ENCODE results near the gene ADAM19.

Gene ADAM19

GRCh38 chr5:157575381-157576020 lies at the start of gene ADAM19:
ADAM19 (minus strand) TSS chr5:157575775; CDS start chr5:157575696, 79 bp downstream.
- no peak for TF ChIP-seq CTCF (IDR thresholded peaks at IDR 0.05; ENCODE audit: low read depth, low read length, missing control alignments)
- H3K36me3 ChIP-seq (replicated peaks), result peaks cover 8% of the 10 kb centered on the region
- H3K27ac ChIP-seq, result peak within 1 kb of the TSS; percentile 87

GRCh38 chr5:157624144-157624543 lies 48.6 kb upstream of the ADAM19 start:
- in situ Hi-C loops (cut with HindIII; ENCODE audit: low pct_ligation_motif_present, low sequenced_read_pairs), result no loop called here
- Histone ChIP-seq H3K36me3 (replicated peaks) (no peaks in the 10 kb centered on the region), H3K4me3 (ENCODE audit: low read depth, low read length) (no peak overlapping the region), H3K27me3 (replicated peaks) (no peaks in the 10 kb centered on the region), H3K27ac (no peak overlapping the region)
- TF ChIP-seq CTCF (IDR thresholded peaks at IDR 0.05; ENCODE audit: low read depth, low read length, missing control alignments), result no peak
- DNase-seq, result no peak

More at GRCh38 chr5:157575381-157576020, at the start of gene ADAM19:
- DNase-seq, result no peak
- in situ Hi-C loops (cut with HindIII; ENCODE audit: low pct_ligation_motif_present, low sequenced_read_pairs), result no loop called here
- no peaks in the 10 kb centered on the region for H3K27me3 ChIP-seq (replicated peaks)
- H3K4me3 ChIP-seq (ENCODE audit: low read depth, low read length), result peak within 1 kb of the TSS; percentile 97

GRCh38 chr5:157620776-157621175 lies 45.2 kb upstream of the ADAM19 start:
- no peak overlapping the region for H3K4me3 ChIP-seq (ENCODE audit: low read depth, low read length)
- H3K27ac ChIP-seq, result no peak overlapping the region
- in situ Hi-C loops (cut with HindIII; ENCODE audit: low pct_ligation_motif_present, low sequenced_read_pairs), result no loop called here
- DNase-seq, result no peak
- no peaks in the 10 kb centered on the region for H3K36me3 ChIP-seq (replicated peaks)
- H3K27me3 ChIP-seq (replicated peaks), result no peaks in the 10 kb centered on the region
- no peak for TF ChIP-seq CTCF (IDR thresholded peaks at IDR 0.05; ENCODE audit: low read depth, low read length, missing control alignments)

- TF ChIP-seq CTCF (IDR thresholded peaks at IDR 0.05; ENCODE audit: low read depth, low read length, missing control alignments), result no peak
- Histone ChIP-seq H3K36me3 (replicated peaks) (no peaks in the 10 kb centered on the region), H3K27ac (no peak overlapping the region)
Measured at GRCh38 chr5:157618191-157618765, 42.7 kb upstream of the ADAM19 start.

GRCh38 chr5:157616785-157617184 lies 41.2 kb upstream of the ADAM19 start:
- Histone ChIP-seq H3K36me3 (replicated peaks) (no peaks in the 10 kb centered on the region), H3K4me3 (ENCODE audit: low read depth, low read length) (no peak overlapping the region), H3K27ac (no peak overlapping the region), H3K27me3 (replicated peaks) (no peaks in the 10 kb centered on the region)
- in situ Hi-C loops (cut with HindIII; ENCODE audit: low pct_ligation_motif_present, low sequenced_read_pairs), result no loop called here
- DNase-seq, result no peak
- no peak for TF ChIP-seq CTCF (IDR thresholded peaks at IDR 0.05; ENCODE audit: low read depth, low read length, missing control alignments)

More at GRCh38 chr5:157618191-157618765, 42.7 kb upstream of the ADAM19 start:
- DNase-seq, result no peak
- no peaks in the 10 kb centered on the region for H3K27me3 ChIP-seq (replicated peaks)
- in situ Hi-C loops (cut with HindIII; ENCODE audit: low pct_ligation_motif_present, low sequenced_read_pairs), result no loop called here
- no peak overlapping the region for H3K4me3 ChIP-seq (ENCODE audit: low read depth, low read length)

Measured in brain microvascular endothelial cell (primary cell).